GM21786 (cell line): ENCODE data around the gene SCN1A.
A peak's percentile ranks its signal among the peaks of the same experiment; 100 is the strongest.
"Not testable (repeated sequence)": the region's sequence is repeated elsewhere in the genome, so short reads cannot be mapped to it uniquely, and the experiment has no call there.

Experiments
- ATAC-seq: cut with Tn5 transposase; IDR thresholded peaks from one replicate; pipeline ENCODE4 v1.9.1; 2021; ENCODE audit not compliant: unreplicated experiment

The SCN1A gene

GRCh38 chr2:166127217-166128155 is at the start of gene SCN1A:
Gene SCN1A (minus strand): TSS chr2:166128020. CDS start chr2:166073621, 54,399 bp downstream.
- ATAC-seq = peak; percentile 56

GRCh38 chr2:166173263-166173662 is 45.4 kb upstream of the SCN1A start:
- ATAC-seq = no peak

GRCh38 chr2:166171216-166171615 is 43.4 kb upstream of the SCN1A start:
- ATAC-seq = no peak

GRCh38 chr2:166170356-166170755 is 42.5 kb upstream of the SCN1A start:
- ATAC-seq = peak; percentile 72

GRCh38 chr2:166167449-166167848 is 39.6 kb upstream of the SCN1A start:
- ATAC-seq = no peak

- ATAC-seq = no peak
Observed at GRCh38 chr2:166163775-166164174, 36.0 kb upstream of the SCN1A start.

GRCh38 chr2:166158546-166158945 is 30.7 kb upstream of the SCN1A start:
- ATAC-seq = no peak

GRCh38 chr2:166157578-166157977 is 29.8 kb upstream of the SCN1A start:
- ATAC-seq = no peak

GRCh38 chr2:166156985-166157490 is 29.2 kb upstream of the SCN1A start:
- no peak for ATAC-seq

- ATAC-seq = no peak
Observed at GRCh38 chr2:166155589-166155988, 27.8 kb upstream of the SCN1A start.

GRCh38 chr2:166154685-166155338 is 27.0 kb upstream of the SCN1A start:
- ATAC-seq = no peak

- ATAC-seq = no peak
Observed at GRCh38 chr2:166152064-166152463, 24.2 kb upstream of the SCN1A start.

- no peak for ATAC-seq
Observed at GRCh38 chr2:166148500-166149400, 20.9 kb upstream of the SCN1A start.

- no peak for ATAC-seq
Observed at GRCh38 chr2:166147883-166148282, 20.1 kb upstream of the SCN1A start.

GRCh38 chr2:166144071-166144470 is 16.3 kb upstream of the SCN1A start:
- no peak for ATAC-seq

- ATAC-seq = no peak
Observed at GRCh38 chr2:166140932-166141331, 13.1 kb upstream of the SCN1A start.

- ATAC-seq = no peak
Observed at GRCh38 chr2:166140475-166140874, 12.7 kb upstream of the SCN1A start.

GRCh38 chr2:166139479-166139878 is 11.7 kb upstream of the SCN1A start:
- not testable (repeated sequence) for ATAC-seq

GRCh38 chr2:166138667-166139066 is 10.8 kb upstream of the SCN1A start:
- ATAC-seq = no peak

GRCh38 chr2:166138144-166138543 is 10.3 kb upstream of the SCN1A start:
- no peak for ATAC-seq

GRCh38 chr2:166137331-166137730 is 9.5 kb upstream of the SCN1A start:
- ATAC-seq = no peak
